H1 (cell line): ENCODE data around the gene ZNF397. TPM values are rescaled to one million over a fixed set of nuclear protein-coding genes. Genes with fewer than 3 reads are reported as not detected.

Source experiments
- ATF3 ChIP-seq: IDR thresholded peaks from 2 replicates; pipeline ENCODE4 v1.6.1; 2011; ENCODE audit warnings: low read depth, mild to moderate bottlenecking, low read length; ENCODE audit not compliant: insufficient read depth
- EGR1 ChIP-seq: IDR thresholded peaks from 2 replicates; pipeline ENCODE4 v1.6.1; 2011; ENCODE audit warnings: low read depth, low read length, borderline replicate concordance
- MAX ChIP-seq: IDR thresholded peaks from 2 replicates; pipeline ENCODE4 v1.6.1; 2012; ENCODE audit warnings: inconsistent platforms
- polyA plus RNA-seq, 7 experiments: library from polyadenylated mRNA; depleted of rRNA in 3 of 7; stranded (reverse) in 5 of 7; unstranded in 2 of 7; fragments of >200 nt in 5 of 7; fragments of 200-250 nt in 2 of 7; gene quantifications; 1 replicate in 5 of 7; 2 replicates in 1 of 7; 4 replicates in 1 of 7; pipeline versions ENCODE4 v1.2.1 to v1.2.3, GENCODE V29; 2011 to 2013; ENCODE audit warnings: missing spikeins in 2 of 7, mixed read lengths in 2 of 7
- total RNA-seq: library from RNA; stranded (reverse); fragmentation: NEBNext Ultra II Directional; extraction: Animal tissue kit (Norgen Biotek cat#: 25700); gene quantifications from 2 replicates; pipeline ENCODE4 v1.2.1, GENCODE V29; 2021

Gene ZNF397
- total and polyA plus RNA-seq, 2 of the 8 experiments (the other 6 are each of a cell fraction or from before 2014, with no cell fraction given), result 9.8 to 39.5 TPM

GRCh38 chr18:35201256-35201931, 39.4 kb upstream of the ZNF397 start (continued):
- TF ChIP-seq ATF3, result no peak
- TF ChIP-seq EGR1, result no peak
- TF ChIP-seq MAX, result no peak
